ENCODE data around the gene YTHDC2.

Gene YTHDC2

GRCh38 chr5:113489299-113489698 is 24.2 kb upstream of the YTHDC2 start:
- TF ChIP-seq CTCF (IDR thresholded peaks at IDR 0.05), result no peak

GRCh38 chr5:113490317-113490716 is 23.2 kb upstream of the YTHDC2 start:
- TF ChIP-seq CTCF (IDR thresholded peaks at IDR 0.05), result no peak

- TF ChIP-seq CTCF (IDR thresholded peaks at IDR 0.05), result no peak
These were observed 22.5 kb upstream of the YTHDC2 start for GRCh38 chr5:113491022-113491421.

GRCh38 chr5:113493446-113493845 is 20.0 kb upstream of the YTHDC2 start:
- no peak for TF ChIP-seq CTCF (IDR thresholded peaks at IDR 0.05)

- TF ChIP-seq CTCF (IDR thresholded peaks at IDR 0.05), result no peak
These were observed 18.1 kb upstream of the YTHDC2 start for GRCh38 chr5:113495422-113495841.

GRCh38 chr5:113502073-113502472 is 11.4 kb upstream of the YTHDC2 start:
- no peak for TF ChIP-seq CTCF (IDR thresholded peaks at IDR 0.05)

GRCh38 chr5:113503146-113503545 is 10.3 kb upstream of the YTHDC2 start:
- TF ChIP-seq CTCF (IDR thresholded peaks at IDR 0.05), result no peak

GRCh38 chr5:113505181-113505580 is 8.3 kb upstream of the YTHDC2 start:
- TF ChIP-seq CTCF (IDR thresholded peaks at IDR 0.05), result no peak

Data from LNCAP (cell line).